Measurements from ENCODE around the gene ZNF592. TPM values are rescaled to one million over a fixed set of nuclear protein-coding genes. Genes with fewer than 3 reads are reported as not detected.

The ZNF592 gene
- 21.6 TPM for polyA plus RNA-seq (2013, experiment 1 of 4)
- polyA plus RNA-seq (2013, experiment 2 of 4) = 23.3 TPM
- 16.0 TPM for polyA plus RNA-seq (2013, experiment 3 of 4)
- polyA plus RNA-seq (2013, experiment 4 of 4) = 19.2 TPM

- H3K9me3 ChIP-seq (ENCODE audit: control insufficient read depth, low read length) = no peaks in the 10 kb centered on the region
- H3K4me3 ChIP-seq (ENCODE audit: insufficient read depth, low read depth, low read length) = peak within 1 kb of the TSS; percentile 66
- 0% methylated on average over 127 of the region's 127 CpGs for WGBS, 2 experiments
- H3K27me3 ChIP-seq (ENCODE audit: control insufficient read depth, insufficient read depth, low read length, poor library complexity, severe bottlenecking) = no peaks in the 10 kb centered on the region
- H3K4me1 ChIP-seq (ENCODE audit: control insufficient read depth, insufficient read depth, low read length) = peaks cover 7% of the 10 kb centered on the region
- H3K27ac ChIP-seq (ENCODE audit: insufficient read depth, low read depth, low read length, poor library complexity, severe bottlenecking) = peak within 1 kb of the TSS; percentile 91
- no peaks in the 10 kb centered on the region for H3K36me3 ChIP-seq (ENCODE audit: control insufficient read depth, insufficient read depth, low read length)
Observed at GRCh38 chr15:84748274-84749110, at the start of gene ZNF592. Gene ZNF592 (plus strand): TSS chr15:84748592. CDS start chr15:84782676, 34,084 bp downstream.

- H3K36me3 ChIP-seq (ENCODE audit: control insufficient read depth, insufficient read depth, low read length) = no peaks in the 10 kb centered on the region
Observed at GRCh38 chr15:84699538-84700191, 48.7 kb upstream of the ZNF592 start.

DNA sequence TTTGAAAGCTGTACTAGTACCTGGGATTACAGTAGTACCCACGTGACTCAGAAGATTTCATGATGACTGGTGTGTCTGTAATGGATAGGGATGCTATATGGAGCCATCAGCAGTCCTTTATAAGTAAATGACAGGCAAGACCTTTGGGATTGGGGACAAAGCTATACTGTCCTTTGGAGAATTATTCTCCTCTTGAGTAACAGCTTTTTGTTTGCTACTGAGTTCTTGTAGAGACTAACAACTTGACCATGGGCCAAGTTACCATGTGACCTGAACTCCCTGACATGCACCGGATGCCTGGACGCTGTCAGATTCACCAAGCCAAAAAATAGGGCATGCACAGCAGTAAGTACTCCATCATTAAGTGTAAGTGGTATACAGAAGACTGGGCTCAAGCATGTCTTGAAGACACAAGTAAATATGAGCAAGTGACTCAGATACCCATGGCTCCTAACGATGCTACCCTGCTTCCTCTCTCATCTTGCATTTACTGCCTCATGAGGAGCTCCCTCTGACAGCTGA lies 45.4 kb upstream of the ZNF592 start:
- Histone ChIP-seq H3K27ac (ENCODE audit: insufficient read depth, low read depth, low read length, poor library complexity, severe bottlenecking) (no peak overlapping the region), H3K36me3 (ENCODE audit: control insufficient read depth, insufficient read depth, low read length) (no peaks in the 10 kb centered on the region), H3K27me3 (ENCODE audit: control insufficient read depth, insufficient read depth, low read length, poor library complexity, severe bottlenecking) (no peaks in the 10 kb centered on the region), H3K4me1 (ENCODE audit: control insufficient read depth, insufficient read depth, low read length) (no peaks in the 10 kb centered on the region), H3K4me3 (ENCODE audit: insufficient read depth, low read depth, low read length) (no peak overlapping the region), H3K9me3 (ENCODE audit: control insufficient read depth, low read length) (no peaks in the 10 kb centered on the region)
- WGBS, 2 experiments = 94% methylated on average over 4 of the region's 4 CpGs

More at GRCh38 chr15:84699538-84700191, 48.7 kb upstream of the ZNF592 start:
- Histone ChIP-seq H3K27ac (ENCODE audit: insufficient read depth, low read depth, low read length, poor library complexity, severe bottlenecking) (no peak overlapping the region), H3K4me1 (ENCODE audit: control insufficient read depth, insufficient read depth, low read length) (no peaks in the 10 kb centered on the region), H3K27me3 (ENCODE audit: control insufficient read depth, insufficient read depth, low read length, poor library complexity, severe bottlenecking) (no peaks in the 10 kb centered on the region), H3K9me3 (ENCODE audit: control insufficient read depth, low read length) (no peaks in the 10 kb centered on the region), H3K4me3 (ENCODE audit: insufficient read depth, low read depth, low read length) (no peak overlapping the region)
- WGBS, 2 experiments = 95 to 96% methylated on average over 8 of the region's 8 CpGs

DNA sequence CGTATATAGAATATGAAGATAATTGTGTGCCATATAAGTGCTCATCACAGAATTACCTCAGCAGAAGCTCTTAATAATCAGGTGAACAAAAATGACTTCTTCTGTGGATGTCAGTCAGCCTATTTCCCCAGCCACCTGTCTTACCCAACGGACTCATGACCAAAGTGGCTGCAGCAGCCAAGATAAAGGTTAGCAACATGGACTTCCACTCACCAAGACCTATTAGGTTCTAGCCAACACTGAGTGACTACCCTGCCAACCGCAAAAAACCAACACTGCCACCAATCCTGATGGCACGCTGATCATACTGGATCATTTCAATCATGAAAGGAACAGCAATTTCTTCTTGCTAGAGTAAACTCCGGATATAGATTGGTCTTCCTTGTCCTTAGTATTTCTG lies 44.6 kb upstream of the ZNF592 start:
- Histone ChIP-seq H3K36me3 (ENCODE audit: control insufficient read depth, insufficient read depth, low read length) (no peaks in the 10 kb centered on the region), H3K4me3 (ENCODE audit: insufficient read depth, low read depth, low read length) (no peak overlapping the region), H3K27ac (ENCODE audit: insufficient read depth, low read depth, low read length, poor library complexity, severe bottlenecking) (no peak overlapping the region), H3K9me3 (ENCODE audit: control insufficient read depth, low read length) (no peaks in the 10 kb centered on the region), H3K27me3 (ENCODE audit: control insufficient read depth, insufficient read depth, low read length, poor library complexity, severe bottlenecking) (no peaks in the 10 kb centered on the region), H3K4me1 (ENCODE audit: control insufficient read depth, insufficient read depth, low read length) (no peaks in the 10 kb centered on the region)
- 94 to 96% methylated on average over 4 to 5 of the region's 5 CpGs for WGBS, 2 experiments

DNA sequence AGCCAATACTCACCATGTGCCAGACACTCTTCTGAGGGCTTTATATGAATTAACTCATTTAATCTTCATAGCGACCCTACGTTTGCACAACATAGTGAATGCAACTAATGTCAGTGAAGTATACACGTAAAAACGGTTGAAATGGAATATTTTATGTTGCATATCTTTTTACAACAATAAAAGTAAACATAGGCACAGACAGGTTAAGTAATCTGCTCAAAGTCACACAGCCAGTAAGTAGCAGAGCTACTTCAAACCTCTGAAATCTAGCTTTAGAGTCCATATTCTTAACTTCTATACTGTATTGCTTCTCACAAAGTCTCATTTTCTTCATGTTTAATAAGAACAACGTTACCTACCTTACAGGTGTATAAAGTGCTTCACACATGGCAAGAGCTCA lies 34.0 kb upstream of the ZNF592 start:
- Histone ChIP-seq H3K4me3 (ENCODE audit: insufficient read depth, low read depth, low read length) (peak overlapping the region; percentile 81), H3K9me3 (ENCODE audit: control insufficient read depth, low read length) (no peaks in the 10 kb centered on the region), H3K27ac (ENCODE audit: insufficient read depth, low read depth, low read length, poor library complexity, severe bottlenecking) (no peak overlapping the region), H3K4me1 (ENCODE audit: control insufficient read depth, insufficient read depth, low read length) (no peaks in the 10 kb centered on the region), H3K36me3 (ENCODE audit: control insufficient read depth, insufficient read depth, low read length) (peaks cover 7% of the 10 kb centered on the region), H3K27me3 (ENCODE audit: control insufficient read depth, insufficient read depth, low read length, poor library complexity, severe bottlenecking) (no peaks in the 10 kb centered on the region)
- WGBS, 2 experiments = 88 to 96% methylated on average over 4 to 5 of the region's 5 CpGs

GRCh38 chr15:84714821-84715220 lies 33.6 kb upstream of the ZNF592 start:
- H3K4me1 ChIP-seq (ENCODE audit: control insufficient read depth, insufficient read depth, low read length) = no peaks in the 10 kb centered on the region
- H3K36me3 ChIP-seq (ENCODE audit: control insufficient read depth, insufficient read depth, low read length) = peaks cover 7% of the 10 kb centered on the region
- WGBS, 2 experiments = 79 to 84% methylated on average over 3 of the region's 3 CpGs
- H3K9me3 ChIP-seq (ENCODE audit: control insufficient read depth, low read length) = no peaks in the 10 kb centered on the region
- H3K27me3 ChIP-seq (ENCODE audit: control insufficient read depth, insufficient read depth, low read length, poor library complexity, severe bottlenecking) = no peaks in the 10 kb centered on the region
- no peak overlapping the region for H3K27ac ChIP-seq (ENCODE audit: insufficient read depth, low read depth, low read length, poor library complexity, severe bottlenecking)
- peak overlapping the region; percentile 81 for H3K4me3 ChIP-seq (ENCODE audit: insufficient read depth, low read depth, low read length)

DNA sequence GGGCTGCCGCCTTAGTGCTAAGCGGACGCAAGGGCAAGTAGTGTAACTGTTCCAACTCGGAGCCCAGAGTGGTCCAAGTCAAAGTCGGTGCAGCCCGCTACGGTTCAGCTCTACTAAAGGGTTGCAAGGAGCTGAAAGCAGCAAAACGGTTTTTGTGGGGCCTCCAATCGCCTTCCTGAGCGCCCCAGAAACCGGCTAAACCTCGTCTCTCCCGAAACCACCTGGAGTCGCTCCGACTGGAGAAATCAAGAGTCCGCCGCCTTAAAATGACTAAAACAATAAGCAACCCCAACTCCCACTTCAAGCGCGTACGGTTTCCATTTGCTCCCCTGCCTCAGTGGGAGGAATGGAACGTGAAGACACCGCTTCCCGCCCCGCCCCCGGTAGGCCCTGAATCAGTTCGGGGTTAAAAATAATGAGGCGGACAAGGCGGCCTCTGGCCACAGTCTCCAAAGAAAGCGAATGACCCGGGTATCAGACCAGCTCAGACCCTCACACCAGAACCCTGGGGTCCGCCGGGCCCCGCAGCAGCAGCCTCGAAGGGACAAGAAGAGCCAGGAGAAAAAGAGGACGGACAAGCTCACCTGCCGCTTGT lies 32.9 kb upstream of the ZNF592 start:
- H3K36me3 ChIP-seq (ENCODE audit: control insufficient read depth, insufficient read depth, low read length) = peaks cover 7% of the 10 kb centered on the region
- no peaks in the 10 kb centered on the region for H3K9me3 ChIP-seq (ENCODE audit: control insufficient read depth, low read length)
- no peaks in the 10 kb centered on the region for H3K4me1 ChIP-seq (ENCODE audit: control insufficient read depth, insufficient read depth, low read length)
- WGBS, 2 experiments = 0% methylated on average over 36 of the region's 36 CpGs
- H3K4me3 ChIP-seq (ENCODE audit: insufficient read depth, low read depth, low read length) = peak overlapping the region; percentile 81
- peak overlapping the region; percentile 73 for H3K27ac ChIP-seq (ENCODE audit: insufficient read depth, low read depth, low read length, poor library complexity, severe bottlenecking)
- H3K27me3 ChIP-seq (ENCODE audit: control insufficient read depth, insufficient read depth, low read length, poor library complexity, severe bottlenecking) = no peaks in the 10 kb centered on the region

- no peaks in the 10 kb centered on the region for H3K9me3 ChIP-seq (ENCODE audit: control insufficient read depth, low read length)
- H3K4me3 ChIP-seq (ENCODE audit: insufficient read depth, low read depth, low read length) = peak within 1 kb of the TSS; percentile 81
- H3K27ac ChIP-seq (ENCODE audit: insufficient read depth, low read depth, low read length, poor library complexity, severe bottlenecking) = peak within 1 kb of the TSS; percentile 73
- 0% methylated on average over 57 of the region's 57 CpGs for WGBS, 2 experiments
- no peaks in the 10 kb centered on the region for H3K4me1 ChIP-seq (ENCODE audit: control insufficient read depth, insufficient read depth, low read length)
- peaks cover 5% of the 10 kb centered on the region for H3K36me3 ChIP-seq (ENCODE audit: control insufficient read depth, insufficient read depth, low read length)
- no peaks in the 10 kb centered on the region for H3K27me3 ChIP-seq (ENCODE audit: control insufficient read depth, insufficient read depth, low read length, poor library complexity, severe bottlenecking)
Observed at GRCh38 chr15:84716036-84716732, 32.2 kb upstream of the ZNF592 start, which contains the start of gene SEC11A. Gene SEC11A (minus strand): TSS chr15:84716139. CDS start chr15:84716075, 64 bp downstream.

- H3K27ac ChIP-seq (ENCODE audit: insufficient read depth, low read depth, low read length, poor library complexity, severe bottlenecking) = no peak overlapping the region
- no peaks in the 10 kb centered on the region for H3K9me3 ChIP-seq (ENCODE audit: control insufficient read depth, low read length)
- no peaks in the 10 kb centered on the region for H3K4me1 ChIP-seq (ENCODE audit: control insufficient read depth, insufficient read depth, low read length)
- H3K36me3 ChIP-seq (ENCODE audit: control insufficient read depth, insufficient read depth, low read length) = no peaks in the 10 kb centered on the region
- WGBS, 2 experiments = 51 to 60% methylated on average over 2 of the region's 2 CpGs
- no peak overlapping the region for H3K4me3 ChIP-seq (ENCODE audit: insufficient read depth, low read depth, low read length)
- no peaks in the 10 kb centered on the region for H3K27me3 ChIP-seq (ENCODE audit: control insufficient read depth, insufficient read depth, low read length, poor library complexity, severe bottlenecking)
Observed at GRCh38 chr15:84721371-84721770, 27.0 kb upstream of the ZNF592 start.
